Smooth muscle cell (in vitro differentiated cells): ENCODE data around the gene DDX31. TPM values are rescaled to one million over a fixed set of nuclear protein-coding genes. Genes with fewer than 3 reads are reported as not detected.

Experiments used
- DNase-seq: peaks from one replicate; lab custom pipeline; 2025; ENCODE audit not compliant: unreplicated experiment; lab: John Stamatoyannopoulos, UW
- H2AFZ ChIP-seq: fragments of 200-600 bp; sonication (generic); 2 replicates; pipeline ENCODE4 v1.6.0; 2016; ENCODE audit warnings: antibody characterized with exemption, low read depth, mild to moderate bottlenecking
- H3F3A ChIP-seq: fragments of 200-600 bp; sonication (generic); 2 replicates; pipeline ENCODE4 v1.6.0; 2017; ENCODE audit warnings: antibody characterized with exemption, low read depth
- H3K27ac ChIP-seq: fragments of 200-600 bp; sonication (generic); 2 replicates; pipeline ENCODE4 v1.5.1; 2016; ENCODE audit warnings: low read depth, mild to moderate bottlenecking
- H3K27me3 ChIP-seq: fragments of 200-600 bp; sonication (generic); 2 replicates; pipeline ENCODE4 v1.6.1; 2016; ENCODE audit warnings: low read depth, mild to moderate bottlenecking
- H3K36me3 ChIP-seq: fragments of 200-600 bp; sonication (generic); 2 replicates; pipeline ENCODE4 v1.5.1; 2016; ENCODE audit warnings: low read depth
- H3K4me1 ChIP-seq: fragments of 200-600 bp; sonication (generic); 2 replicates; pipeline ENCODE4 v1.5.1; 2016; ENCODE audit warnings: low read depth
- H3K4me2 ChIP-seq: fragments of 200-600 bp; sonication (generic); 2 replicates; pipeline ENCODE4 v1.6.0; 2016; ENCODE audit warnings: mild to moderate bottlenecking
- H3K4me3 ChIP-seq: fragments of 200-600 bp; sonication (generic); 2 replicates; pipeline ENCODE4 v1.5.1; 2016; ENCODE audit warnings: mild to moderate bottlenecking
- H3K79me2 ChIP-seq: fragments of 200-600 bp; sonication (generic); 2 replicates; pipeline ENCODE4 v1.6.0; 2016; ENCODE audit warnings: low read depth, mild to moderate bottlenecking
- H3K9ac ChIP-seq: fragments of 200-600 bp; sonication (generic); 2 replicates; pipeline ENCODE4 v1.6.0; 2016; ENCODE audit warnings: low read depth
- H3K9me3 ChIP-seq: fragments of 200-600 bp; sonication (generic); replicated peaks from 2 replicates; pipeline ENCODE4 v1.5.1; 2016; ENCODE audit warnings: low read depth
- H4K20me1 ChIP-seq: fragments of 200-600 bp; sonication (generic); 2 replicates; pipeline ENCODE4 v1.6.0; 2016; ENCODE audit warnings: low read depth
- WGBS: methylation state at CpG from one replicate; pipeline ENCODE4 v1.1.7; 2016; ENCODE audit warnings: low lambda C conversion rate; 5-methylcytosine and 5-hydroxymethylcytosine counted together
- polyA plus RNA-seq: library from polyadenylated mRNA; unstranded; fragments of >200 nt; fragmentation: Nextera tagmentation; extraction: Ambion mirVana; gene quantifications from 2 replicates; pipeline ENCODE4 v1.2.1, GENCODE V29; 2016
- total RNA-seq: library from RNA; depleted of rRNA; stranded (reverse); fragments of >200 nt; gene quantifications from 2 replicates; pipeline ENCODE4 v1.2.3, GENCODE V29; 2014
- TF ChIP-seq, protein P1 (sequence below): fragments of 200-600 bp; sonication (generic); IDR thresholded peaks from 2 replicates; pipeline ENCODE4 v1.5.1; 2017; ENCODE audit warnings: borderline replicate concordance, mild to moderate bottlenecking, antibody characterized with exemption; ENCODE audit not compliant: insufficient read depth, poor library complexity, severe bottlenecking

DDX31 gene
- total and polyA plus RNA-seq, 2 experiments from 2014 or later = 5.9 to 11.9 TPM

DNA sequence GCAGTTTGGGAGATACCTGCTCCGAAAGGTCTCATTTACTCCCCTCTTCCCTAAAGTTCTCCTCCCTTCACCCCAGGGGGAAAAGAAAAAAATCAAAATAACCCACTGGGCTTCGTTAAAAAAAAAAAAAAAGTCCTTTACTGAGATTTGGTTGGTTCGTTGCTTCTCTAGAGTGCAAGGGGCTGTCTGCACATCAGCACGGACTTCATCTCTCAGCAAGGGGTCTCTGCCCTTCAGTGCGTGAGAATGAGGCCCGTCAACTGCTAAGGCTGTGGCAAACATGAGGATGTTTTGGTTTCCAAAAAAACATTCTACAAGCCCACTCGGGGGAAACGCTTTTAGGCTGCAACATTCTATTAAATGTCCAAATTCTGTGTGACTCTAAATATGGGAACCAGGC lies 77.3 kb downstream of the DDX31 start:
- Histone ChIP-seq H3K27ac (no peak overlapping the region), H3F3A (no peaks in the 10 kb centered on the region), H3K4me2 (no peak overlapping the region), H4K20me1 (peaks cover 80% of the 10 kb centered on the region), H3K79me2 (no peaks in the 10 kb centered on the region), H3K9ac (no peak overlapping the region), H3K27me3 (peaks cover 63% of the 10 kb centered on the region), H3K4me1 (peaks cover 46% of the 10 kb centered on the region), H2AFZ (no peak overlapping the region), H3K4me3 (no peak overlapping the region), H3K9me3 (no peaks in the 10 kb centered on the region), H3K36me3 (no peaks in the 10 kb centered on the region)
- no peak for DNase-seq
- TF ChIP-seq, protein P1, sequence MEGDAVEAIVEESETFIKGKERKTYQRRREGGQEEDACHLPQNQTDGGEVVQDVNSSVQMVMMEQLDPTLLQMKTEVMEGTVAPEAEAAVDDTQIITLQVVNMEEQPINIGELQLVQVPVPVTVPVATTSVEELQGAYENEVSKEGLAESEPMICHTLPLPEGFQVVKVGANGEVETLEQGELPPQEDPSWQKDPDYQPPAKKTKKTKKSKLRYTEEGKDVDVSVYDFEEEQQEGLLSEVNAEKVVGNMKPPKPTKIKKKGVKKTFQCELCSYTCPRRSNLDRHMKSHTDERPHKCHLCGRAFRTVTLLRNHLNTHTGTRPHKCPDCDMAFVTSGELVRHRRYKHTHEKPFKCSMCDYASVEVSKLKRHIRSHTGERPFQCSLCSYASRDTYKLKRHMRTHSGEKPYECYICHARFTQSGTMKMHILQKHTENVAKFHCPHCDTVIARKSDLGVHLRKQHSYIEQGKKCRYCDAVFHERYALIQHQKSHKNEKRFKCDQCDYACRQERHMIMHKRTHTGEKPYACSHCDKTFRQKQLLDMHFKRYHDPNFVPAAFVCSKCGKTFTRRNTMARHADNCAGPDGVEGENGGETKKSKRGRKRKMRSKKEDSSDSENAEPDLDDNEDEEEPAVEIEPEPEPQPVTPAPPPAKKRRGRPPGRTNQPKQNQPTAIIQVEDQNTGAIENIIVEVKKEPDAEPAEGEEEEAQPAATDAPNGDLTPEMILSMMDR = no peak
- 53% methylated on average over 8 of the region's 8 CpGs for WGBS

GRCh38 chr9:132591751-132592314 lies 78.0 kb downstream of the DDX31 start:
- 24% methylated on average over 9 of the region's 9 CpGs for WGBS
- no peaks in the 10 kb centered on the region for H3F3A ChIP-seq
- no peak overlapping the region for H3K27ac ChIP-seq
- no peak for DNase-seq
- no peaks in the 10 kb centered on the region for H3K79me2 ChIP-seq
- no peak overlapping the region for H3K4me3 ChIP-seq
- no peak overlapping the region for H2AFZ ChIP-seq
- TF ChIP-seq, protein P1 = no peak
- H3K27me3 ChIP-seq = peaks cover 69% of the 10 kb centered on the region
- H4K20me1 ChIP-seq = peaks cover 80% of the 10 kb centered on the region
- H3K36me3 ChIP-seq = no peaks in the 10 kb centered on the region
- no peaks in the 10 kb centered on the region for H3K9me3 ChIP-seq
- H3K4me2 ChIP-seq = no peak overlapping the region
- no peak overlapping the region for H3K9ac ChIP-seq
- H3K4me1 ChIP-seq = peaks cover 48% of the 10 kb centered on the region

DNA sequence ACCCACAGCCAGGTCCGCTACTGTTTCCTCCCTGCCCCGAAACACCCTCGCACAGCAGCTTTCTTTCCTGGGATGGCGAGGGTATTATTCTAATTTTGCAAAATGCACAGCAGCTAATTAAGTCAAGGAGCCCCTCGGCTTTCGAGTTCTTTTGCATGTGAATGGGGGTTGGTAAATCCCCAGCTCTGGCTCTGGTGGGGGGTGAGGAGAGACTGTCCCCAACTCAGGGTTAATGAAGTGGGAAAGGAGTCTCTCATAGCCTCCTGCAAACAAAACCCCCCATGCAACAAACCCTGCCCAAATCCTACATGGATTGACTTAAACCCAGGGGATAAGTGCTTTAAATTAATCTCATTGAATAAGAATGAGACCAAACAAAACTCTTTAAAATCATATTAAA lies 78.5 kb downstream of the DDX31 start:
- Histone ChIP-seq H3K79me2 (no peaks in the 10 kb centered on the region), H3K4me2 (peak overlapping the region; percentile 80), H3K27ac (no peak overlapping the region), H3K4me1 (peaks cover 51% of the 10 kb centered on the region), H3K36me3 (no peaks in the 10 kb centered on the region), H3K27me3 (peaks cover 75% of the 10 kb centered on the region), H3K9ac (no peak overlapping the region), H3K4me3 (no peak overlapping the region), H3K9me3 (no peaks in the 10 kb centered on the region), H3F3A (no peaks in the 10 kb centered on the region), H2AFZ (no peak overlapping the region), H4K20me1 (peaks cover 74% of the 10 kb centered on the region)
- 17% methylated on average over 6 of the region's 6 CpGs for WGBS
- TF ChIP-seq, protein P1 = no peak
- no peak for DNase-seq
